ENCODE data around the gene PRPF19. TPM values are rescaled to one million over a fixed set of nuclear protein-coding genes. Genes with fewer than 3 reads are reported as not detected.

The PRPF19 gene
- total RNA-seq, 1 experiment from 2014 or later, result 115 TPM

DNA sequence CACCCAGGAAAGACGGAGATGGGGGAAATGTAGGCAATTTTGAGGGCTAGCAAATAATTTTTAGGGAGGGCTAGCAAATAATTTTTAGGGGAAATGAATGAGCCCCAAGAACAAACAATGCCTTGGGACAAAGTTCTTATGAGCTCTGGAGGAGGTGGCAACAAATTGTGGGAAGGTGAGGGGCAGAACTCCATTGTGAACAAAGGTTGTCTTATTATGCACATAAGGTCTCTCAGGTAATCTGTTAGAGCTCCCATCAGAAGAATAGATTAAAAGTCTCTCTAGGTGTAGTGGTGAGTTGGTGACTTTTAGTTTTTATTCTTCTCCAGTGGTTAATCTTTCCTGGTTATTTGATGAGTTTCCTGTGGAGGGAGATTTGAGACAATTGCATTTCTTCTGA, 2.4 kb upstream of the PRPF19 start:
- no peak for TF ChIP-seq CTCF (IDR thresholded peaks at IDR 0.05; ENCODE audit: unreplicated experiment)
- no peak overlapping the region for H3K4me3 Mint-ChIP-seq (ENCODE audit: unreplicated experiment)
- DNase-seq (ENCODE audit: unreplicated experiment), result no peak
- no TSS peak for BruUV-seq (replicated peaks)
- POLR2A ChIA-PET, result no interaction called here
- peaks cover 11% of the 10 kb centered on the region for H3K27me3 Mint-ChIP-seq (ENCODE audit: insufficient read depth, unreplicated experiment)
- intact Hi-C loops (cut with micrococcal nuclease), result no loop called here
- CTCF ChIA-PET, result interaction anchor here (0.6 to 1.9 kb wide), 2 partner anchors 10 to 21 kb away, joined by 3 to 10 read pairs; no protein-coding TSS in a partner anchor
- H3K36me3 Mint-ChIP-seq (ENCODE audit: insufficient read depth, unreplicated experiment), result peaks cover 5% of the 10 kb centered on the region
- H3K27ac Mint-ChIP-seq (ENCODE audit: low read depth, unreplicated experiment), result no peak overlapping the region
- H3K4me1 Mint-ChIP-seq (ENCODE audit: insufficient read depth, unreplicated experiment), result peaks cover 14% of the 10 kb centered on the region
- no peaks in the 10 kb centered on the region for H3K9me3 Mint-ChIP-seq (ENCODE audit: unreplicated experiment)

DNA sequence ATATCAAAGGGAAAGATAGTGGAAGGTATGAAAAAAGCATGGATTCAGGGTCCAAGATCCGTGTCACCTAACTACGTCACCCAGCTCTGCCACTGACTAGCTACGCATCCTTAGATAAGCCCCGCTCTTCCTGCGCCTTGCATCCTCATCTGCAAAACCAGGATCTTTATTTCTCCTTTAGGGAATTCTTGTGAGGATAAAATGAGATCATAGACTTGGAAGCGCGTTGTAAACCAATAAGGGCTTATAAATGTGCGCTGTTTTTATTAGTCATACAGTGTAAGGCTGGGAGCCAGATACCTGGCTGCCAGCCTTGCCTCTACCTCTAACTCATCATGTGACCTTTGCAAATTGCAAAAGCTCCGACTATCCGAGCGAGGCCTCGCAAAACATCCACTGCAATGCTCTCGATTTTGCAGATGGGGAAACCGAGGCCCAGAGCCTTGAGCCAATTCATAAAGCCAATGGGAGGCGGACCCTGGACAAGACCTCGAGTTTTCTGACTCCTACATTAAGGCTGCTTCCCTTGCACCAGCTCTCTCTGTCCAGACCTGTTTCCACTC, 753 bp downstream of the PRPF19 start:
- no peak for TF ChIP-seq CTCF (IDR thresholded peaks at IDR 0.05; ENCODE audit: unreplicated experiment)
- peaks cover 11% of the 10 kb centered on the region for H3K27me3 Mint-ChIP-seq (ENCODE audit: insufficient read depth, unreplicated experiment)
- BruUV-seq (replicated peaks), result TSS peak; percentile 42
- CTCF ChIA-PET, result interaction anchor here (0.6 to 10.1 kb wide), 11 partner anchors 9 to 283 kb away, joined by 3 to 163 read pairs (median 6); partner anchors contain the start of genes CCDC86 and TMEM109
- intact Hi-C loops (cut with micrococcal nuclease), result no loop called here
- H3K4me1 Mint-ChIP-seq (ENCODE audit: insufficient read depth, unreplicated experiment), result peaks cover 9% of the 10 kb centered on the region
- peak overlapping the region; percentile 70 for H3K27ac Mint-ChIP-seq (ENCODE audit: low read depth, unreplicated experiment)
- H3K4me3 Mint-ChIP-seq (ENCODE audit: unreplicated experiment), result peak overlapping the region; percentile 87
- POLR2A ChIA-PET, result interaction anchor here (0.7 to 3.8 kb wide), 19 partner anchors 8 to 1066 kb away, joined by 3 to 69 read pairs (median 4); partner anchors contain the start of genes CCDC86, CPSF7, SDHAF2 and TMEM109
- H3K36me3 Mint-ChIP-seq (ENCODE audit: insufficient read depth, unreplicated experiment), result peaks cover 35% of the 10 kb centered on the region
- peak; percentile 80 for DNase-seq (ENCODE audit: unreplicated experiment)
- H3K9me3 Mint-ChIP-seq (ENCODE audit: unreplicated experiment), result no peaks in the 10 kb centered on the region

- Mint-ChIP-seq H3K27ac (ENCODE audit: low read depth, unreplicated experiment) (peak overlapping the region; percentile 70), H3K4me1 (ENCODE audit: insufficient read depth, unreplicated experiment) (peaks cover 9% of the 10 kb centered on the region), H3K27me3 (ENCODE audit: insufficient read depth, unreplicated experiment) (peaks cover 11% of the 10 kb centered on the region), H3K9me3 (ENCODE audit: unreplicated experiment) (no peaks in the 10 kb centered on the region), H3K36me3 (ENCODE audit: insufficient read depth, unreplicated experiment) (peaks cover 41% of the 10 kb centered on the region), H3K4me3 (ENCODE audit: unreplicated experiment) (peak overlapping the region; percentile 87)
- no peak for DNase-seq (ENCODE audit: unreplicated experiment)
- no TSS peak for BruUV-seq (replicated peaks)
- CTCF ChIA-PET, result interaction anchor here (0.6 to 10.1 kb wide), 14 partner anchors 9 to 640 kb away, joined by 3 to 163 read pairs (median 6); partner anchors contain the start of genes CCDC86 and TMEM109
- POLR2A ChIA-PET, result interaction anchor here (0.6 to 3.8 kb wide), 19 partner anchors 8 to 1066 kb away, joined by 3 to 69 read pairs (median 4); partner anchors contain the start of genes CCDC86, CPSF7, SDHAF2 and TMEM109
- intact Hi-C loops (cut with micrococcal nuclease), result no loop called here
- no peak for TF ChIP-seq CTCF (IDR thresholded peaks at IDR 0.05; ENCODE audit: unreplicated experiment)
Measured at GRCh38 chr11:60905047-60905446, 1.3 kb downstream of the PRPF19 start.

DNA sequence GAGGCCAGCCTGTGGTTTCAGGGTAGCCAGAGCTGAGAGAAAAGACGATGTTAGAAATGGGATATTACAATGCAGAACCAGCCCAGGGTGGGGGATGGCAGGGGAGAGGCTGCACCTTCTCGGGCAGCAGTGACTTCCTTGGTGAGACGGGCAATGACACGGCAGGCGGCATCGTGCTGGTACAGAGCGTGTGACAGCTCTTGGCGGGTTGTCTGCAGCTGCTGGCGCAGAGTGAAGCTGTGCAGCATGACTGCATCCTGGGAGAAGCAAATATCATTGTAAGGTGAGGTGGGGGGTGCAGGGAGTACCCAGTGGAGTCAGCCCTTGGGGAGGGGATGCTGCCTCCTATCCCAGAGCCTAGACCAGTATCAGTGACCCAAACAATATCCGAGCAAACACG, 3.8 kb downstream of the PRPF19 start:
- TF ChIP-seq CTCF (IDR thresholded peaks at IDR 0.05; ENCODE audit: unreplicated experiment), result no peak
- ChIA-PET POLR2A (no interaction called here), CTCF (interaction anchor here (0.6 to 10.1 kb wide), 10 partner anchors 13 to 1612 kb away, joined by 3 to 163 read pairs (median 6); partner anchors contain the start of gene CCDC86)
- Mint-ChIP-seq H3K27ac (ENCODE audit: low read depth, unreplicated experiment) (no peak overlapping the region), H3K4me1 (ENCODE audit: insufficient read depth, unreplicated experiment) (peaks cover 9% of the 10 kb centered on the region), H3K4me3 (ENCODE audit: unreplicated experiment) (no peak overlapping the region), H3K27me3 (ENCODE audit: insufficient read depth, unreplicated experiment) (no peaks in the 10 kb centered on the region), H3K36me3 (ENCODE audit: insufficient read depth, unreplicated experiment) (peaks cover 65% of the 10 kb centered on the region), H3K9me3 (ENCODE audit: unreplicated experiment) (no peaks in the 10 kb centered on the region)
- no TSS peak for BruUV-seq (replicated peaks)
- intact Hi-C loops (cut with micrococcal nuclease), result no loop called here
- no peak for DNase-seq (ENCODE audit: unreplicated experiment)
